AG09309 (cell line): ENCODE measurements around the gene MCM5.

ENCODE experiments used
- DNase-seq: peaks from one replicate; pipeline ENCODE4 v3.0.0-alpha.2; 2010; ENCODE audit warnings: low read depth
- H3K4me3 ChIP-seq: 2 replicates; pipeline ENCODE4 v1.5.1; 2011; ENCODE audit warnings: mild to moderate bottlenecking, low read depth, low read length, moderate library complexity; ENCODE audit not compliant: control insufficient read depth
- CTCF ChIP-seq: IDR thresholded peaks from 2 replicates; pipeline ENCODE4 v1.5.1; 2011; ENCODE audit warnings: mild to moderate bottlenecking, low read depth, low read length, inconsistent platforms; ENCODE audit not compliant: insufficient read depth, control insufficient read depth; ENCODE audit errors: missing control alignments

The MCM5 gene

GRCh38 chr22:35421121-35421520 is 21.2 kb downstream of the MCM5 start:
- no peak for TF ChIP-seq CTCF
- no peak overlapping the region for H3K4me3 ChIP-seq
- DNase-seq, result no peak

- H3K4me3 ChIP-seq, result no peak overlapping the region
- TF ChIP-seq CTCF, result no peak
- no peak for DNase-seq
Measured at GRCh38 chr22:35422145-35422544, 22.2 kb downstream of the MCM5 start.

- no peak for DNase-seq
- no peak overlapping the region for H3K4me3 ChIP-seq
- no peak for TF ChIP-seq CTCF
Measured at GRCh38 chr22:35422936-35423335, 23.0 kb downstream of the MCM5 start.

- H3K4me3 ChIP-seq, result no peak overlapping the region
- TF ChIP-seq CTCF, result no peak
- no peak for DNase-seq
Measured at GRCh38 chr22:35424081-35424480, 24.1 kb downstream of the MCM5 start.

- no peak overlapping the region for H3K4me3 ChIP-seq
- no peak for TF ChIP-seq CTCF
- DNase-seq, result no peak
Measured at GRCh38 chr22:35424761-35425160, 24.8 kb downstream of the MCM5 start.

- DNase-seq, result no peak
- no peak for TF ChIP-seq CTCF
- no peak overlapping the region for H3K4me3 ChIP-seq
Measured at GRCh38 chr22:35425546-35425945, 25.6 kb downstream of the MCM5 start.
